Activated T-helper 1 cell treated with Interleukin-2 at 50 U/mL for 16 hours (primary cell): Measurements from ENCODE around the gene SUFU.
"Not testable (repeated sequence)": the region's sequence is repeated elsewhere in the genome, so short reads cannot be mapped to it uniquely, and the experiment has no call there.

ENCODE experiments used
- DNase-seq: peaks from one replicate; pipeline ENCODE4 v3.0.0-alpha.2; 2020; ENCODE audit warnings: low read depth

Gene SUFU

GRCh38 chr10:102514487-102515311 is 10.9 kb downstream of the SUFU start:
- DNase-seq = no peak

DNA sequence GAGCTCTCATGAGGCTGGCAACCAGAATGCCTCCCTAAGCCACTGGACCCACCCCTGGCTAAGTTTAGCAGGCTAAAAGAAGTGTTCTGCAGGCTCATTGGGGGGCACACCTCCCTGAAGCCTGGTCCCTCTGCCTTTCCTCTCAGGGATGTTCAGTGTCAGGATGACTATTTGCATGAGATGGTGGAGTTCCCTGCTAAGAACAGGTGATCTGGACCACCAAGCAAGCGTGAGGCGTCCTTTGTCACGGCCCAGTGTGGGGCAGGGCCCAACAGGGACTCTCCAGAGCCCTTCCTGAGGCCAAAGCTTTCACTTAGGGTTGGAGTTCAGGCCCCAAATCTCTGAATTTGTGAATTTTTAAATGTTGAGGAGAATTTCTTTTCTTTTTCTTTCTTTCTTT is 12.0 kb downstream of the SUFU start:
- no peak for DNase-seq

- no peak for DNase-seq
Observed at GRCh38 chr10:102517553-102517952, 13.8 kb downstream of the SUFU start.

- no peak for DNase-seq
Observed at GRCh38 chr10:102519246-102519825, 15.6 kb downstream of the SUFU start.

- DNase-seq = no peak
Observed at GRCh38 chr10:102522874-102523249, 19.1 kb downstream of the SUFU start.

DNA sequence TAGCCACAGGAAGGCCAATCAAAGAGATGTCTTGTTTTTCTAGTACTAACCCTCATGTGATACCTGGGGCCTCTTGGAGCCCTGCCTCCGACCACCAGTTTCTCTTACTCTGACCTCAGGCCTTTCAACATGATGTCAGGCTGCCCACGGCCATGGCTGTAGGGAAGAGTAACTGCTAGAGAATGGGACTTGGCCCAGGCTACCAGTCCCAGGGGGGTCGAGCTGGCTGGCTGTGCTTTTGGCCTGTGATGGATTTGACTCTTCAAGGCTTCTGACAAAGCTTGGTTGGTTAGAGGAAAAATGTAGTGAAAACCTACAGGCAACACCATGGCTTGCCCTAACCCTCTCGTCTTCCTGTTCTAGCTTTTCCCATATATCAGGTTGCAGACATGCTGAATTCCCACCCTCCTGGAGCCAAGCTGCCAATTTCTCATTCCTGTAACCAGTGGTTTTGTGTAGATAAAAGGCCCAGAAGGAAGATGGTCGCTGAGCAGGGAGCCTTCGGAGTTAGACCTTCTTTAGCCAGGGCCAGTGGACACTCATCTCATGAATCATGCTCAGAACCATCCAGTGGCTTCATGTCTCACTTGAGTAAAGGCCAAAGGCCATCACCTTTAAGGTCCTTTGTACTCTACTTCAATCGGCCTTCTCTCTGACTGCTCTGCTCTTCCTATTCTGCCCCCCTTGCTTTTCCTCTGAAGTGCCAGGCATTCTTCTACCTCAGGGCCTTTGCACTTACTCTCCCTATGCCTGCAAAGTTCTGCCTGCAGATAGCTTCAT is 19.7 kb downstream of the SUFU start:
- no peak for DNase-seq

GRCh38 chr10:102524746-102525145 is 21.0 kb downstream of the SUFU start:
- DNase-seq = no peak

DNA sequence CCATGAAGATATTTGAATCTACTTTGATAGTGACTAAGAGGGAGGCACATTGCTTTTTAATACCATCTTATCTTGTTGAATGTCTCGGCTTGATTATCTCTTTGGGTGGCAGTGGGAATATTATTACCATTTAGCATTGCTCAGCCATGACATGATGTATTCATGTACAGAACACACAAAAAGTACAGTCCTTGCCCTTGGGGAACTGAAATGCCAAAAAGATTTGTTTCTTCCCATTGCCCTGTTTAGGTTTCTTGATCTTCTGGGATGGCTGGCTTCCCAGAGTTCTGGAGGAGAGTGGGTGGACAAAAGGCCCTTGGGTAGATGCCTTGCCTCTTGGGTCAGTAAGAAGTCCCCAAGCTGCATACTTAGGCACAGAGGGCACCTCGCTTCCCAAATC is 23.8 kb downstream of the SUFU start:
- DNase-seq = no peak

DNA sequence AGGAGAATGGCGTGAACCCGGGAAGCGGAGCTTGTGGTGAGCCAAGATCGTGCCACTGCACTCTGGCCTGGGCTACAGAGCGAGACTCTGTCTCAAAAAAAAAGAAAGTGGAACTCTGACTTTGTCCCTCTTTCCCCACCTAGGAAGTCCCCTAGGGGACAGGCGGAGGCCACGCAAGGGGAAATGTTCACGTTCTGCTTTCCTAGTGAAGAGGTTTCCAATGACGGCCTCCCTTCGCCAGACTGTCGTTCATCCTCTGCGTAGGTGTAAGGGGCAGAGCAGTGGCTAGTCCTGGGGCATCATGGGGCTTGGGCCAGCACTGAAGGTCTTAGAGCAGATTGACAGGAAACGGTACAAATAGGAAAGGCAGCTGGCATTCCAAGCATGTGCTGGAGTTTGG is 30.6 kb downstream of the SUFU start:
- DNase-seq = no peak

DNA sequence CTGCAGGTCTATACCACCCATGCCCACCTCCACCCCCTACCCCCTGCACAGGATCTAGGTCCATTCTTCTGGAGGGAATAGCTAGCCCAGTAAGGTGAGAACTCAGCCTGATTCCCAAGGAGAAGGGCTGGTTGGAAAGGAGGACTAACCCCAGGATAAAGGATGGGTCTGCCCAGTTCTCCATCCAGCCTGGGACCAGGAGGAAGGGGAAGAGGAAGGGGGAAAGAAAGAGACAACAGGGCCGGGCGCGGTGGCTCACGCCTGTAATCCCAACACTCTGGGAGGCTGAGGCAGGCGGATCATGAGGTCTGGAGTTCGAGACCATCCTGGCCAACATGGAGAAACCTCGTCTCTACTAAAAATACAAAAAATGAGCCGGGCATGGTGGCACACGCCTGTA is 31.2 kb downstream of the SUFU start:
- DNase-seq = not testable (repeated sequence)

DNA sequence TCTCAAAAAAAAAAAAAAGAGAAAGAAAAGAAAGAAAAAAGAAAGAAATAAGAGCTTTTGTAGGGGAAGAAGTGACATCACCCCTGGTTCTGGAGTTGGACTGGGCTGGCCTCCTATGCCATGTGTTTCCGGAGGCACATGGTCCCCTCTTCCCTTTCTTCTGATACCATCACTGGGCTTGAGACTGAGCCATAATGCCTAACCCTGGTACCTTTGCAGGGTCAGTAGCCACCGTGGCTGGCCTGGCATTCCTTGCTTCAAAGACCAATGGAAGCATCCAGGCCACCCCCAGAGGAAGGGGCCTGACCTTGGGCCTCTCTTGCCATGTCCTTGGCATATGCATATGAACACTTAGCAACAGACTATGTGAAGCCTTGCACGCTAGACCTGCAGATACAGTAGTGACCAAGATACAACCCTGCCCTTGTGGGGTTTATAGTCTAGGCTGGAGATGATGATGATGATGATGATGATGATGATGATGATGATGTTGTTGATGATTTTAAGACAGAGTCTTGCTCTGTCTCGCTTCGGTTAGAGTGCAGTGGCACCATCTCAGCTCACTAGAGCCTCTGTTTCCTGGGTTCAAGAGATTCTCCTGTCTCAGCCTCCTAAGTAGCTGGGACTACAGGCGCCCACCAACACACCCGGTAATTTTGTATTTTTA is 31.8 kb downstream of the SUFU start:
- no peak for DNase-seq

GRCh38 chr10:102537367-102537766 is 33.6 kb downstream of the SUFU start:
- no peak for DNase-seq

GRCh38 chr10:102537948-102538347 is 34.2 kb downstream of the SUFU start:
- no peak for DNase-seq

- DNase-seq = no peak
Observed at GRCh38 chr10:102538811-102539210, 35.0 kb downstream of the SUFU start.

DNA sequence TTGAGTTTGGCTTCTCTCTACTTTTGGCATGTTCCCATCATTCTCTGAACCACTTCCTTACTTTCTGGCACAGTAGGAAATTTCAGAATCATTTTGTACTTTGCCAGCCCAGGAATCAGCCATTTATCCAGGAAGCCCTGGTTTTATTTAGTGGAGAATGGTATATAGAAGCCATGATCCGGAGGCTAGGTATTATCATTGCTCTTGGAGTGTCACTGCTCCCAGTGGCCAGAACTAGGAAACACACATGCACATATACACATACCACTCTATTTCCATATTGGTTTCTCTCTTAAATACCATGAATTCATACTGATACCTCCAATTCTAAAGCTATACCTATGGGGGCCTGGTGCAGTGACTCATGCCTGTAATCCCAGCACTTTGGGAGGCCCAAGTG is 36.3 kb downstream of the SUFU start:
- no peak for DNase-seq

DNA sequence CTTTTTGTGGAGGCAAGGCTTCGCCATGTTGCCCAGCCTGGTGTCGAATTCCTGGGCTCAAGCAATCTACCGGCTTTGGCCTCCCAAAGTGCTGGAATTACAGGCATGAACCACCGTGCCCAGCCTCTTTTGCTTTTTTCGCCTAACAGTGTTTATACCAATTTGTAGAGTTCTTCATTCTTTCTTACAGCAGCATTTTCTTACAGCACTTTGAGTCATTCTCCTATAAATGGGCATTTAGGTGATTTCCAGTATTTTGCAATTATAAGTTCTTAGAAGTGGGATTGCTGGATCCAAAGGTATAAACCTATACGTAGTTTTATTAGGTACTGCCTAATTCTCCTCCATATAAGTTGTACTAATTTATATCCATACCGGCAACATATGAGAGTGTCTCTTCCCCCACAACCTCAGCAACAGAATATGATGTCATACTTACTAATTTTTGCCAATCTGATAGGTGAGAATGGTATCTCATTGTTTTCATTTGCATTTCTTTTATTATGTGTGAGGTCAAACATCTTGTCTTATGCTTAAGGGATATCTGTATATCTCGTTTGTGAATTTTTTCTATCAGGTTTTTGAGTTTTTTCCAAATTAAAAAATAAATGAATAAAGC is 39.1 kb downstream of the SUFU start:
- DNase-seq = no peak

GRCh38 chr10:102545265-102545871 is 41.6 kb downstream of the SUFU start:
- no peak for DNase-seq

DNA sequence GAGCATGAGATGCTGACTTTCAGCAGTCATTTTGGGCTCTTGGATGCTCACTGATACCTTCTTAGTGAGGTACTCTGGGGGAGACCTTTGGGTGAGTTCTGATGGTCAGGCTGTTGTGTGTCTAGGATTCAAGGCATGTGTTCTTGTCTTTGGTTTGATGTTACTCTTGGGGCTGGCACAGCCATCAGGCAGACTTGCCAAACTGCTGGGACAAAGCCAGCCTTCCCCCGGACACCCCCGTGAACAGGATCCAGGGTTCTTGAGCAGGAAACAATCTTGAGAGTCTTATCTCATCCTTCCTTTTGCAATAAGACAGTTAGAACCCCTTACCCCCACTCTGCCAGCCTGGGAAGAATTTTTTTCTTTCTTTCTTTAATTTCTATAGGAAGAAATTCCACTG is 42.2 kb downstream of the SUFU start:
- no peak for DNase-seq

DNA sequence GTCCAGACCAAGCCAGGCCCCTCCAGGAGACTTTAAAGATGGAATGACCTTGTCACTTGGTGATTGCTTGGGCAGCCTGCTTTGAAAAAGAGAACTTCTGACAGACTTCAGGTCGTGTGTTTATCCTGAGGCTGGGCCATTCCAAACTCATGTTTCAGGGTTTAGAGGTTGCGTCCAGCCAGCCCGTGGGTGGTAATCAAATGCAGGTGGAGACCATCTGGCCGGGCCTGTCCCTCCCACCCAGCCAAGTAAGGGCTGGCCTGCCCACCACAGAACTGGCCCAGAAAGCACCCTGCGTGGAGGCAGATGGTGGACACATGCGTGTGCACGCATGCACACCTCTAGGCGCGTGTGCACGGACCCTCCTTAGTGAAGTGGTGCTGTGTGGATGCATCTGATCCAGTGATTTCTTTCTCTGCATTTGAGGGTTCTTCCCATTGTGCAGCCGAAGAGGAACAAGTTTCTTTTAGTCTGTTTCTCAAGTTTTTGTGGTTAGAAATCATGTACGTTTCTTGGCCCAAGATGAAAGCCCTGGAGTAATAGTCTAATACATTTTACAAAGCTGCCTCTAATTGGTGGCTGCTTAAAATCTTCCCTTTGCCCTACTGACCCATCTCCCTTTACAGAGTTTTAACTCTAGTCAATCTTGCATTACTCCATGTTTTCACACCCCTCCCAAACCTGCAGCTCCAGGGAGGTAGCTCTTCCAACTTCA is 43.0 kb downstream of the SUFU start:
- no peak for DNase-seq

- no peak for DNase-seq
Observed at GRCh38 chr10:102549549-102549948, 45.8 kb downstream of the SUFU start.

DNA sequence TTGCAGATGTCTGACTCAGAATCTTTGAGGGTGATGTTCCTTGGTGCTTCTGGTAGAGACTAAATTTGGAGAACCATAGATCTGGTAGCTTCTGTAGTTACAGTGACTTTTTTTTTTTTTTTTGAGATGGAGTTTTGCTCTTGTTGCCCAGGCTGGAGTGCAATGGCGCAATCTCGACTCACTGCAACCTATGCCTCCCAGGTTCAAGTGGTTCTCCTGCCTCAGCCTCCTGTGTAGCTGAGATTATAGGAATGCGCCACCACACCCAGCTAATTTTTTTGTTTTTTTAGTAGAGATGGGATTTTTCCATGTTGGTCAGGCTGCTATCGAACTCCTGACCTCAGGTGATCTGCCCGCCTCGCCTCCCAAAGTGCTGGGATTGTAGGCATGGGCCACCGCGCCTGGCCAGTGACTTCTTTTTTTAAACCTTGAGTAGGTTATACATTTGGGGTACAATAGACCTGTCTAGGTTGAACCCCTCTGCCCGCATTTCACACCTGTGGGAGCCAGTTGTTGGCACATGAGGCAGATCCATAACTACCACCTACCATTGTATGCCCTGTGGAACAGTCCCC is 47.0 kb downstream of the SUFU start:
- no peak for DNase-seq
